CD4-positive, alpha-beta memory T cell (primary cell): ENCODE results near the gene CDC73. TPM values are rescaled to one million over a fixed set of nuclear protein-coding genes. Genes with fewer than 3 reads are reported as not detected.

Experiments
- CTCF ChIA-PET: fragments of 350-600 bp; sonication (Branson Sonifier 250); formaldehyde crosslinking; loops from one replicate; lab custom pipeline; 2021; ENCODE audit warnings: inconsistent platforms; ENCODE audit not compliant: partially characterized antibody; lab: Charles Lee
- POLR2A ChIA-PET: fragments of 350-600 bp; sonication (Branson Sonifier 250); formaldehyde crosslinking; loops from one replicate; lab custom pipeline; 2021; ENCODE audit not compliant: partially characterized antibody; lab: Charles Lee
- DNase-seq, 5 donors: peaks; one replicate each; pipeline versions ENCODE4 v3.0.0 to v3.0.0-alpha.2; 2020 to 2022; ENCODE audit warnings: mixed read lengths in 1 of 5
- H3K27ac ChIP-seq: one replicate; pipeline ENCODE4 v1.7.0; 2013; ENCODE audit warnings: low read depth, low read length
- H3K27me3 ChIP-seq: 2 replicates; pipeline ENCODE4 v1.7.0; 2013; ENCODE audit warnings: mild to moderate bottlenecking, low read length, moderate library complexity; ENCODE audit not compliant: insufficient read depth
- H3K36me3 ChIP-seq: 2 replicates; pipeline ENCODE4 v1.7.0; 2013; ENCODE audit warnings: mild to moderate bottlenecking, low read length, moderate library complexity; ENCODE audit not compliant: insufficient read depth
- H3K4me1 ChIP-seq: 2 replicates; pipeline ENCODE4 v1.7.0; 2013; ENCODE audit warnings: mild to moderate bottlenecking, low read length, moderate library complexity; ENCODE audit not compliant: insufficient read depth
- H3K4me3 ChIP-seq, 2 donors: one replicate each; pipeline ENCODE4 v1.7.0; 2013; ENCODE audit warnings: low read length in 2 of 2, mild to moderate bottlenecking in 1 of 2
- H3K9me3 ChIP-seq, 2 donors: one replicate each; pipeline ENCODE4 v1.7.0; 2013; ENCODE audit warnings: low read length in 2 of 2, control low read depth in 1 of 2; ENCODE audit not compliant: control insufficient read depth in 1 of 2
- H3K27ac Mint-ChIP-seq, 7 donors: one replicate each; pipeline ENCODE4 v1.8.0; 2020 to 2021; ENCODE audit warnings: mixed read lengths in 7 of 7, mild to moderate bottlenecking in 6 of 7, inconsistent platforms in 3 of 7, moderate library complexity in 3 of 7
- H3K27me3 Mint-ChIP-seq, 2 donors: one replicate each; pipeline ENCODE4 v1.8.0; 2020 to 2021; ENCODE audit warnings: mixed read lengths in 2 of 2
- H3K36me3 Mint-ChIP-seq, 2 donors: one replicate each; pipeline ENCODE4 v1.8.0; 2020 to 2021; ENCODE audit warnings: mixed read lengths in 2 of 2, inconsistent platforms in 1 of 2, mild to moderate bottlenecking in 1 of 2
- H3K4me1 Mint-ChIP-seq, 4 donors: one replicate each; pipeline ENCODE4 v1.8.0; 2020 to 2021; ENCODE audit warnings: mixed read lengths in 4 of 4, mild to moderate bottlenecking in 1 of 4
- H3K4me3 Mint-ChIP-seq, 8 donors: one replicate each; pipeline ENCODE4 v1.8.0; 2020 to 2021; ENCODE audit warnings: mixed read lengths in 8 of 8, mild to moderate bottlenecking in 7 of 8, moderate library complexity in 6 of 8, inconsistent platforms in 3 of 8
- H3K9me3 Mint-ChIP-seq, 8 donors: one replicate each; pipeline ENCODE4 v1.8.0; 2020 to 2021; ENCODE audit warnings: mixed read lengths in 8 of 8, mild to moderate bottlenecking in 5 of 8, inconsistent platforms in 3 of 8, moderate library complexity in 1 of 8
- intact Hi-C: fragments of 100-400 bp; cut with micrococcal nuclease; formaldehyde crosslinking; loops from one replicate; pipeline ENCODE4 v1.15.1; 2023
- polyA plus RNA-seq, 2 donors: library from polyadenylated mRNA; unstranded; fragments of 300-500 nt; fragmentation: Illumina TruSeq; gene quantifications; one replicate each; pipeline ENCODE4 v1.2.3, GENCODE V29; 2021
- total RNA-seq, 2 experiments: library from RNA; stranded (reverse); gene quantifications; one replicate each; pipeline ENCODE4 v1.2.3, GENCODE V29; 2021

The CDC73 gene
- total and polyA plus RNA-seq, 4 experiments from 2014 or later: 70.4 to 75.0 (median 71.3) TPM

GRCh38 chr1:193141804-193142203 is 20.0 kb downstream of the CDC73 start:
- no peaks in the 10 kb centered on the region for H3K9me3 ChIP-seq
- CTCF ChIA-PET: interaction anchor here (1.0 to 1.3 kb wide), 2 partner anchors 18 to 182 kb away, joined by 3 to 4 read pairs; no protein-coding TSS in a partner anchor
- H3K36me3 ChIP-seq: peaks cover 33% of the 10 kb centered on the region
- POLR2A ChIA-PET: no interaction called here
- peaks cover 53 to 63% of the 10 kb centered on the region in 2 donors for H3K36me3 Mint-ChIP-seq
- H3K27ac ChIP-seq: no peak overlapping the region
- H3K27me3 ChIP-seq: no peaks in the 10 kb centered on the region
- DNase-seq: peak; percentile 17 to 67 (median 32)
- peaks cover 13 to 47% (median 34%) of the 10 kb centered on the region in 4 donors for H3K4me1 Mint-ChIP-seq
- no peak overlapping the region for H3K4me3 ChIP-seq
- peak overlapping the region in 4 of 7 donors; percentile 3 to 77 (median 14) for H3K27ac Mint-ChIP-seq
- peaks cover 9% of the 10 kb centered on the region for H3K4me1 ChIP-seq
- H3K27me3 Mint-ChIP-seq: no peaks in the 10 kb centered on the region
- intact Hi-C loops: loop anchor here (2.0 kb wide), 1 partner anchor 13 kb away; no protein-coding TSS in a partner anchor
- H3K9me3 Mint-ChIP-seq: no peaks in the 10 kb centered on the region
- peak overlapping the region in 2 of 8 donors; percentile 6 to 7 for H3K4me3 Mint-ChIP-seq

DNA sequence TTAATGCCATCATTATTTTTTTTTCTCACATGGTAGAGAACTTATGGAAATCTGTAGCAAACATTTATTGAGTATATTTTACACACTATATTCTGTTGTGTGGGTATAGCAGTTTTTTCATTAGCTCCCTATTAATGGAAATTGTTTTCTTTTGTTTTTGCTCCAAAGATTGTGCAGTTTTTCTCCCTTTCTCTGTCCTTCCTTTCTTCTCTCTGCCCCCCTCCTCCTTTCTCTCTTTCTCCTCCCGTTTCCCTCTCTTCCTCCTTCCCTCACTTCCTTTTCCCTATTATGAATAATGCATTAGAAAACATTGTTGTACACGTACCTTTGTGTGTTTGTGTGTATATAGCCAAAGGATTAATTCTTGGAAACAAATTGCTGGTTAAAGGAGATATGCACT is 20.6 kb downstream of the CDC73 start:
- H3K4me1 ChIP-seq: peaks cover 9% of the 10 kb centered on the region
- Mint-ChIP-seq H3K27me3 (no peaks in the 10 kb centered on the region), H3K36me3 (peaks cover 51 to 62% of the 10 kb centered on the region in 2 donors), H3K9me3 (no peaks in the 10 kb centered on the region), H3K27ac (peak overlapping the region in 3 of 7 donors; percentile 3 to 47 (median 19)), H3K4me3 (no peak overlapping the region), H3K4me1 (peaks cover 13 to 43% (median 33%) of the 10 kb centered on the region in 4 donors)
- intact Hi-C loops: no loop called here
- peaks cover 32% of the 10 kb centered on the region for H3K36me3 ChIP-seq
- H3K27ac ChIP-seq: no peak overlapping the region
- no peaks in the 10 kb centered on the region for H3K9me3 ChIP-seq
- DNase-seq: no peak
- H3K27me3 ChIP-seq: no peaks in the 10 kb centered on the region
- CTCF ChIA-PET: interaction anchor here (1.0 to 1.5 kb wide), 4 partner anchors 15 to 1155 kb away, joined by 3 to 4 read pairs (median 3); no protein-coding TSS in a partner anchor
- POLR2A ChIA-PET: no interaction called here
- no peak overlapping the region for H3K4me3 ChIP-seq

DNA sequence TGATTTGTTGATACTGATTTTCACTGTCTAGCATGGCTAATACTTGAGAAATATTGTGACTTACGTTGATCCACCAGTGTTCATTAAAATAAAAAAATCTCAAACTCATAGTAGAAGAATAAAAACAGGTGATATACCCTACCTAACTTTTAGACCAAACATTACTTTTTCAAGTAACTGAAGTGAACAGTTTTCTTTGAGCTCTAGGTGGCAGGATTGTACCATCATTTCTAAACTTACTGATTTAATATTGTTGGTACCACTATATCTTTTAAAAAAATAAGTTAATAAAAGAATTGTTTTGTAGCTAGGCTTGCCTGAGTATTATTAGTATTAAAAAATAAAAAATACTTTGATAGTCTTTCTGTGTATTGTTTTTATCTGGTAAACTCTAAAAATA is 21.5 kb downstream of the CDC73 start:
- DNase-seq: peak in 2 of 5 donors; percentile 16 to 20

GRCh38 chr1:193144361-193144938 is 22.6 kb downstream of the CDC73 start:
- H3K4me1 ChIP-seq: peaks cover 9% of the 10 kb centered on the region
- CTCF ChIA-PET: interaction anchor here (1.2 kb wide), 1 partner anchor 1151 kb away, joined by 4 read pairs; no protein-coding TSS in a partner anchor

More for the DNA sequence above, 21.5 kb downstream of the CDC73 start:
- Histone ChIP-seq H3K4me3 (no peak overlapping the region), H3K27me3 (no peaks in the 10 kb centered on the region), H3K4me1 (peaks cover 9% of the 10 kb centered on the region), H3K9me3 (no peaks in the 10 kb centered on the region), H3K27ac (no peak overlapping the region), H3K36me3 (peaks cover 35% of the 10 kb centered on the region)
- Mint-ChIP-seq H3K27ac (peak overlapping the region in 1 of 7 donors; percentile 8), H3K36me3 (peaks cover 46 to 62% of the 10 kb centered on the region in 2 donors), H3K27me3 (no peaks in the 10 kb centered on the region), H3K9me3 (no peaks in the 10 kb centered on the region), H3K4me1 (peaks cover 15 to 38% (median 30%) of the 10 kb centered on the region in 4 donors), H3K4me3 (no peak overlapping the region)
- ChIA-PET CTCF (interaction anchor here (0.9 to 1.5 kb wide), 3 partner anchors 16 to 1154 kb away, joined by 3 read pairs; no protein-coding TSS in a partner anchor), POLR2A (no interaction called here)
- intact Hi-C loops: loop anchor here (1.0 kb wide), 1 partner anchor 1152 kb away; no protein-coding TSS in a partner anchor

DNA sequence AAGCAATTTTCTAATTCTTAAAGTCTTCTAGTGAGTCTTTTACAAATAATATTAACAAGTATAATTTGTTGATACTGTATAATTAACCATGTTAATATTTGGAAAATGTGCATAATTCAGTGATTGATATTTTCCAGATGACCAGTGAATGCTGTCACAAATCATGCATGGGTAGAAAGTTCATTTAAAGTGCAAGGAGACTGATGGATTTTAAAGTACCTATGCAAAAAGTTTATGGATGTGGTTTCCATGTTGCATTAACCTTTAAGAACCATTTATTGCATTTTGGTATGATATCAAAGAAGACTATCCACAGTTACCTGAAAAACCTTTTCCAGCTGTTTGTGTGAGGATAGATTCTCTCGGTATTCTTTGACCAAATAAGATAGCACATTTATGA is 23.2 kb downstream of the CDC73 start:
- peaks cover 13 to 29% (median 22%) of the 10 kb centered on the region in 4 donors for H3K4me1 Mint-ChIP-seq
- intact Hi-C loops: no loop called here
- H3K27me3 Mint-ChIP-seq: no peaks in the 10 kb centered on the region
- H3K4me3 Mint-ChIP-seq: no peak overlapping the region
- no peak overlapping the region for H3K27ac Mint-ChIP-seq
- H3K27me3 ChIP-seq: no peaks in the 10 kb centered on the region
- H3K27ac ChIP-seq: no peak overlapping the region
- ChIA-PET POLR2A (no interaction called here), CTCF (interaction anchor here (1.2 kb wide), 1 partner anchor 1150 kb away, joined by 4 read pairs; no protein-coding TSS in a partner anchor)
- DNase-seq: no peak
- H3K4me1 ChIP-seq: peaks cover 9% of the 10 kb centered on the region
- no peaks in the 10 kb centered on the region for H3K9me3 ChIP-seq
- peaks cover 37 to 53% of the 10 kb centered on the region in 2 donors for H3K36me3 Mint-ChIP-seq
- no peaks in the 10 kb centered on the region for H3K9me3 Mint-ChIP-seq
- H3K4me3 ChIP-seq: no peak overlapping the region
- H3K36me3 ChIP-seq: peaks cover 28% of the 10 kb centered on the region

More at GRCh38 chr1:193144361-193144938, 22.6 kb downstream of the CDC73 start:
- no peak overlapping the region for H3K27ac ChIP-seq
- Mint-ChIP-seq H3K27me3 (no peaks in the 10 kb centered on the region), H3K9me3 (no peaks in the 10 kb centered on the region), H3K4me3 (no peak overlapping the region), H3K27ac (no peak overlapping the region), H3K4me1 (peaks cover 14 to 35% (median 27%) of the 10 kb centered on the region in 4 donors), H3K36me3 (peaks cover 42 to 57% of the 10 kb centered on the region in 2 donors)
- H3K36me3 ChIP-seq: peaks cover 33% of the 10 kb centered on the region
- no peaks in the 10 kb centered on the region for H3K9me3 ChIP-seq
- POLR2A ChIA-PET: no interaction called here
- intact Hi-C loops: no loop called here
- no peak overlapping the region for H3K4me3 ChIP-seq
- DNase-seq: no peak
- no peaks in the 10 kb centered on the region for H3K27me3 ChIP-seq

GRCh38 chr1:193156117-193156821 is 34.4 kb downstream of the CDC73 start:
- Mint-ChIP-seq H3K27me3 (no peaks in the 10 kb centered on the region), H3K4me3 (no peak overlapping the region), H3K9me3 (no peaks in the 10 kb centered on the region), H3K4me1 (peaks cover 28 to 38% (median 32%) of the 10 kb centered on the region in 4 donors), H3K27ac (peak overlapping the region in 4 of 7 donors; percentile 4 to 47 (median 22)), H3K36me3 (peaks cover 33 to 49% of the 10 kb centered on the region in 2 donors)
- H3K36me3 ChIP-seq: peaks cover 10% of the 10 kb centered on the region
- H3K27me3 ChIP-seq: no peaks in the 10 kb centered on the region
- no peak for DNase-seq
- no peaks in the 10 kb centered on the region for H3K9me3 ChIP-seq
- ChIA-PET POLR2A (no interaction called here), CTCF (no interaction called here)
- H3K27ac ChIP-seq: no peak overlapping the region
- no peak overlapping the region for H3K4me3 ChIP-seq
- H3K4me1 ChIP-seq: peaks cover 5% of the 10 kb centered on the region
- intact Hi-C loops: no loop called here

GRCh38 chr1:193156822-193157142 is 35.0 kb downstream of the CDC73 start:
- POLR2A ChIA-PET: no interaction called here
- peaks cover 28 to 38% (median 32%) of the 10 kb centered on the region in 4 donors for H3K4me1 Mint-ChIP-seq

More at GRCh38 chr1:193156822-193157142, 35.0 kb downstream of the CDC73 start:
- DNase-seq: no peak
- Mint-ChIP-seq H3K27me3 (no peaks in the 10 kb centered on the region), H3K9me3 (no peaks in the 10 kb centered on the region), H3K36me3 (peaks cover 33 to 45% of the 10 kb centered on the region in 2 donors), H3K27ac (peak overlapping the region in 4 of 7 donors; percentile 2 to 47 (median 20)), H3K4me3 (no peak overlapping the region)
- no peaks in the 10 kb centered on the region for H3K9me3 ChIP-seq
- no peaks in the 10 kb centered on the region for H3K27me3 ChIP-seq
- no peak overlapping the region for H3K27ac ChIP-seq
- intact Hi-C loops: no loop called here
- no peak overlapping the region for H3K4me3 ChIP-seq
- CTCF ChIA-PET: no interaction called here
- peaks cover 5% of the 10 kb centered on the region for H3K4me1 ChIP-seq
- H3K36me3 ChIP-seq: peaks cover 6% of the 10 kb centered on the region
